Adrenal gland (tissue), 5 donors: ENCODE data around the gene PPP2R5C.

Experiments
- POLR2A ChIP-seq, 2 donors: fragments of 450-650 bp; IDR thresholded peaks; one replicate each; pipeline ENCODE4 v1.6.1; 2017; ENCODE audit warnings: antibody characterized with exemption in 2 of 2, mild to moderate bottlenecking in 2 of 2, moderate library complexity in 1 of 2
- TF ChIP-seq, protein P1 (sequence below), 6 experiments: fragments of 450-650 bp in 4 of 6; fragments of 200-600 bp in 2 of 6; sonication (generic) in 1 of 6; IDR thresholded peaks; 1 replicate in 5 of 6; 2 replicates in 1 of 6; pipeline versions ENCODE4 v1.5.1 to v1.8.0; 2016 to 2021; ENCODE audit warnings: antibody characterized with exemption in 6 of 6, mild to moderate bottlenecking in 2 of 6, moderate library complexity in 1 of 6
- donor health status: DM: no; HTN: no; CAD: no.

DNA sequence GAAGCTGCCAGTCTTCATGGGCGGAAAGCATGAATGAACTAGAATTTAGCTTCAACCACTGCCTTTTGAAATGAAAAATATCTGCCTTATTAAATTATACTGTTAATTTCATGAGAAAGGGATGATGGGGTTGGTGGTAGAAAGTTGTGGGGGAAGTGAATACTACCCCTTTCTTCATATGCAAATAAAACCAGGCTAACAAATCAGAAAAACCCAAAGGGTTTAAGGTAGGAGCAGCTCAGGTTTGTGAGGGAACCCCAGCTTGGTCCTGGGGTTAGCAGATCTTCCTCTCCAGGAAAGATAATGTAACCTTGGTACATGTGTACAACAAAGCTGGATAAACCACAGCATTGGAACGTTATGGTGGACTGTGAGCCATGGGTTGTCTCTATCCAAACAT, 84.0 kb downstream of the PPP2R5C start:
- TF ChIP-seq, protein P1, sequence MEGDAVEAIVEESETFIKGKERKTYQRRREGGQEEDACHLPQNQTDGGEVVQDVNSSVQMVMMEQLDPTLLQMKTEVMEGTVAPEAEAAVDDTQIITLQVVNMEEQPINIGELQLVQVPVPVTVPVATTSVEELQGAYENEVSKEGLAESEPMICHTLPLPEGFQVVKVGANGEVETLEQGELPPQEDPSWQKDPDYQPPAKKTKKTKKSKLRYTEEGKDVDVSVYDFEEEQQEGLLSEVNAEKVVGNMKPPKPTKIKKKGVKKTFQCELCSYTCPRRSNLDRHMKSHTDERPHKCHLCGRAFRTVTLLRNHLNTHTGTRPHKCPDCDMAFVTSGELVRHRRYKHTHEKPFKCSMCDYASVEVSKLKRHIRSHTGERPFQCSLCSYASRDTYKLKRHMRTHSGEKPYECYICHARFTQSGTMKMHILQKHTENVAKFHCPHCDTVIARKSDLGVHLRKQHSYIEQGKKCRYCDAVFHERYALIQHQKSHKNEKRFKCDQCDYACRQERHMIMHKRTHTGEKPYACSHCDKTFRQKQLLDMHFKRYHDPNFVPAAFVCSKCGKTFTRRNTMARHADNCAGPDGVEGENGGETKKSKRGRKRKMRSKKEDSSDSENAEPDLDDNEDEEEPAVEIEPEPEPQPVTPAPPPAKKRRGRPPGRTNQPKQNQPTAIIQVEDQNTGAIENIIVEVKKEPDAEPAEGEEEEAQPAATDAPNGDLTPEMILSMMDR (IDR thresholded peaks at IDR 0.05), result no peak
- no peak for TF ChIP-seq POLR2A (IDR thresholded peaks at IDR 0.05)
